IMR-90 (cell line): ENCODE measurements around the gene CROCC. TPM values are rescaled to one million over a fixed set of nuclear protein-coding genes. Genes with fewer than 3 reads are reported as not detected.
"Not testable (repeated sequence)": the region's sequence is repeated elsewhere in the genome, so short reads cannot be mapped to it uniquely, and the experiment has no call there.

Experiments used
- ATAC-seq: fragments of 200-7000 bp; cut with Tn5 transposase; 2 replicates; pipeline ENCODE4 v1.9.1; 2020; ENCODE audit warnings: low read depth, mild to moderate bottlenecking, moderate library complexity
- BruUV-seq: library from RNA; stranded (reverse); fragments of 400-500 nt; replicated peaks from 2 replicates; lab custom pipeline; 2021; lab: Mats Ljungman, UMichigan
- CTCF ChIA-PET: fragments of 300-600 bp; formaldehyde crosslinking; extraction: SDS; loops from one replicate; lab custom pipeline; 2021; ENCODE audit warnings: antibody characterized with exemption; lab: Yijun Ruan, JAX
- POLR2A ChIA-PET: fragments of 300-600 bp; sonication (Branson Sonifier 250); formaldehyde crosslinking; loops from one replicate; lab custom pipeline; 2022; ENCODE audit warnings: antibody characterized with exemption; ENCODE audit not compliant: unreplicated experiment; lab: Charles Lee
- DNase-seq: peaks from one replicate; pipeline ENCODE4 v3.0.0; 2013
- H2AFZ ChIP-seq: replicated peaks from 2 replicates; pipeline ENCODE3; 2013; ENCODE audit warnings: low read length, mild to moderate bottlenecking; ENCODE audit not compliant: poor library complexity
- H2AK5ac ChIP-seq: 2 replicates; pipeline ENCODE4 v1.6.1; 2013; ENCODE audit warnings: low read depth, low read length, inconsistent platforms
- H2AK9ac ChIP-seq: replicated peaks from 2 replicates; pipeline ENCODE3; 2013; ENCODE audit warnings: mild to moderate bottlenecking, low read depth, low read length, moderate library complexity; ENCODE audit not compliant: poor library complexity
- H2BK120ac ChIP-seq: 2 replicates; pipeline ENCODE4 v1.6.1; 2013; ENCODE audit warnings: low read depth, low read length, inconsistent platforms
- H2BK15ac ChIP-seq: 3 replicates; pipeline ENCODE4 v1.6.1; 2013; ENCODE audit warnings: low read depth, low read length, inconsistent platforms
- H2BK20ac ChIP-seq: 2 replicates; pipeline ENCODE4 v1.6.1; 2013; ENCODE audit warnings: low read depth, mild to moderate bottlenecking, inconsistent platforms, low read length, moderate library complexity
- H2BK5ac ChIP-seq: 2 replicates; pipeline ENCODE4 v1.6.1; 2013; ENCODE audit warnings: mild to moderate bottlenecking, low read depth, low read length, inconsistent platforms; ENCODE audit not compliant: poor library complexity, severe bottlenecking
- H3K14ac ChIP-seq: replicated peaks from 2 replicates; pipeline ENCODE4 v1.6.1; 2013; ENCODE audit warnings: low read depth, low read length, inconsistent platforms
- H3K18ac ChIP-seq: 2 replicates; pipeline ENCODE4 v1.6.1; 2013; ENCODE audit warnings: low read depth, low read length, control low read depth
- H3K23ac ChIP-seq: 2 replicates; pipeline ENCODE4 v1.6.1; 2013; ENCODE audit warnings: low read depth, low read length, inconsistent platforms
- H3K27ac ChIP-seq: 2 replicates; pipeline ENCODE4 v1.5.1; 2013; ENCODE audit warnings: mild to moderate bottlenecking, control low read depth, low read length; ENCODE audit not compliant: insufficient read depth
- H3K27me3 ChIP-seq: 2 replicates; pipeline ENCODE4 v1.6.1; 2013; ENCODE audit warnings: low read length; ENCODE audit not compliant: control insufficient read depth, insufficient read depth
- H3K36me3 ChIP-seq: 2 replicates; pipeline ENCODE4 v1.6.1; 2013; ENCODE audit warnings: low read length, mixed read lengths; ENCODE audit not compliant: control insufficient read depth, insufficient read depth
- H3K4ac ChIP-seq: 2 replicates; pipeline ENCODE4 v1.6.1; 2013; ENCODE audit warnings: low read depth, low read length, inconsistent platforms
- H3K4me1 ChIP-seq: 2 replicates; pipeline ENCODE4 v1.6.1; 2013; ENCODE audit warnings: low read length, mixed read lengths; ENCODE audit not compliant: control insufficient read depth, insufficient read depth
- H3K4me2 ChIP-seq: 2 replicates; pipeline ENCODE4 v1.6.1; 2013; ENCODE audit warnings: low read depth, mild to moderate bottlenecking, control low read depth, low read length, moderate library complexity
- H3K4me3 ChIP-seq: 2 replicates; pipeline ENCODE4 v1.5.1; 2013; ENCODE audit warnings: low read depth, mild to moderate bottlenecking, control low read depth, low read length, moderate library complexity; ENCODE audit not compliant: insufficient read depth
- H3K56ac ChIP-seq: 2 replicates; pipeline ENCODE4 v1.6.1; 2013; ENCODE audit warnings: low read length, inconsistent platforms; ENCODE audit not compliant: insufficient read depth; ENCODE audit errors: extremely low read depth
- H3K79me1 ChIP-seq, 2 experiments: 2 replicates each; pipeline ENCODE4 v1.6.1; 2013; ENCODE audit warnings: low read length in 2 of 2, inconsistent platforms in 1 of 2, low read depth in 1 of 2
- H3K9ac ChIP-seq: 2 replicates; pipeline ENCODE4 v1.6.1; 2013; ENCODE audit warnings: low read depth, low read length, control low read depth
- H3K9me1 ChIP-seq: 2 replicates; pipeline ENCODE4 v1.6.1; 2013; ENCODE audit warnings: low read length, inconsistent platforms; ENCODE audit not compliant: insufficient read depth
- H3K9me3 ChIP-seq: 2 replicates; pipeline ENCODE4 v1.6.1; 2013; ENCODE audit warnings: low read length; ENCODE audit not compliant: control insufficient read depth, insufficient read depth
- H4K20me1 ChIP-seq: 2 replicates; pipeline ENCODE4 v1.6.1; 2013; ENCODE audit warnings: low read length, inconsistent platforms; ENCODE audit not compliant: insufficient read depth
- H4K5ac ChIP-seq: 2 replicates; pipeline ENCODE4 v1.6.1; 2013; ENCODE audit warnings: mild to moderate bottlenecking, low read depth, low read length, control low read depth
- H4K8ac ChIP-seq, 2 experiments: 2 replicates each; pipeline ENCODE4 v1.6.1; 2013; ENCODE audit warnings: low read depth in 2 of 2, low read length in 2 of 2, control low read depth in 1 of 2, inconsistent platforms in 1 of 2
- H4K91ac ChIP-seq: 2 replicates; pipeline ENCODE4 v1.6.1; 2013; ENCODE audit warnings: low read depth, low read length, inconsistent platforms; ENCODE audit not compliant: insufficient read depth
- WGBS, 2 experiments: methylation state at CpG; one replicate each; pipeline versions ENCODE4 v1.1.5 to v1.1.7; 2013; ENCODE audit warnings: missing lambda C conversion rate in 2 of 2; ENCODE audit not compliant: insufficient read length in 1 of 2; ENCODE audit errors: extremely low coverage in 2 of 2; 5-methylcytosine and 5-hydroxymethylcytosine counted together
- dilution Hi-C: fragments of 300-500 bp; cut with HindIII; formaldehyde crosslinking; loops from one replicate; pipeline ENCODE4 v1.14.3; 2018; ENCODE audit warnings: low sequenced_read_pairs; ENCODE audit not compliant: unreplicated experiment
- in situ Hi-C: fragments of 300-500 bp; cut with MboI; formaldehyde crosslinking; loops from 3 replicates; pipeline ENCODE4 v1.14.3; 2019; ENCODE audit warnings: low sequenced_read_pairs, inconsistent platforms, mixed read lengths
- intact Hi-C: fragments of 100-400 bp; cut with micrococcal nuclease; formaldehyde crosslinking; loops from 2 replicates; pipeline ENCODE4 v1.10.0; 2022
- polyA plus RNA-seq, 3 experiments: library from polyadenylated mRNA; depleted of rRNA; stranded (reverse); fragments of >200 nt; gene quantifications; 2 replicates each; pipeline ENCODE4 v1.2.3, GENCODE V29; 2012; ENCODE audit warnings: low replicate concordance in 1 of 3
- total RNA-seq: library from RNA; depleted of rRNA; stranded (reverse); fragments of >200 nt; gene quantifications from 2 replicates; pipeline ENCODE4 v1.2.3, GENCODE V29; 2012

The CROCC gene
- total and polyA plus RNA-seq, 2 of the 4 experiments (the other 2 are of a cell fraction) = 7.5 to 13.7 TPM

DNA sequence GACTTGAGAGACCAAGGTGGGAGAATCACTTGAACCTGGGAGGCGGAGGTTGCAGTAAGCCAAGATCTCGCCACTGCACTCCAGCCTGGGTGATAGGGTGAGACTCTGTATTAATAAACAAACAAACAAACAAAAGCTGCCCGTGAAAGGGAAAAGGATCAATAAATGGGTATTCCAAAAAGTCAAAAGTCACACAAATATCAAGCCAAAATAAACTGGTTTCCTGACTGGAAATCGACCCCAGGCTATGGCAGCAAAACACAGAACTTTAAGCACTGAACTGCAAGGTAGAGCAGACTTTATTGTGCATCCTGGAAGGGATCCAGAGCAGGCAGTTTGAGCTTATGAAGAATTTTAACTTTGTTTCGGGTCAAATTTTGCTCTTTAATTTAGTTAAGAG is 37.2 kb upstream of the CROCC start:
- not testable (repeated sequence) for H3K9me3 ChIP-seq, DNase-seq, H4K8ac ChIP-seq

More for the DNA sequence above, 37.2 kb upstream of the CROCC start:
- H3K4me2 ChIP-seq, H3K79me1 ChIP-seq, H4K91ac ChIP-seq, H2BK20ac ChIP-seq, H3K4ac ChIP-seq, H4K20me1 ChIP-seq, H2BK15ac ChIP-seq, H3K14ac ChIP-seq, CTCF ChIA-PET, H3K36me3 ChIP-seq, H2BK120ac ChIP-seq, ATAC-seq, BruUV-seq, in situ Hi-C loops, H2AK9ac ChIP-seq, H2AK5ac ChIP-seq, H3K4me3 ChIP-seq, intact Hi-C loops, H3K9me1 ChIP-seq, H3K27ac ChIP-seq, H2BK5ac ChIP-seq, H3K56ac ChIP-seq, H3K23ac ChIP-seq, H3K18ac ChIP-seq, dilution Hi-C loops, POLR2A ChIA-PET, H2AFZ ChIP-seq, H3K4me1 ChIP-seq, H4K5ac ChIP-seq, H3K9ac ChIP-seq: not testable (repeated sequence)
- peaks cover 50% of the 10 kb centered on the region for H3K27me3 ChIP-seq
- no CpG with 5 or more reads among the region's 5 CpGs for WGBS, 2 experiments
